IMR-90 (cell line): Measurements from ENCODE around the gene USP7.

ENCODE experiments used
- CHD1 ChIP-seq: IDR thresholded peaks from 2 replicates; pipeline ENCODE4 v1.6.1; 2012; ENCODE audit warnings: low read depth, low read length, improper control_type of control experiment
- POLR2A ChIP-seq: IDR thresholded peaks from 2 replicates; pipeline ENCODE4 v1.6.1; 2012; ENCODE audit warnings: mild to moderate bottlenecking, low read depth, low read length
- TF ChIP-seq, protein P1 (sequence below): conservative IDR thresholded peaks from 2 replicates; pipeline ENCODE4 v1.5.1; 2012; ENCODE audit warnings: mild to moderate bottlenecking, low read depth, low read length, improper control_type of control experiment

DNA sequence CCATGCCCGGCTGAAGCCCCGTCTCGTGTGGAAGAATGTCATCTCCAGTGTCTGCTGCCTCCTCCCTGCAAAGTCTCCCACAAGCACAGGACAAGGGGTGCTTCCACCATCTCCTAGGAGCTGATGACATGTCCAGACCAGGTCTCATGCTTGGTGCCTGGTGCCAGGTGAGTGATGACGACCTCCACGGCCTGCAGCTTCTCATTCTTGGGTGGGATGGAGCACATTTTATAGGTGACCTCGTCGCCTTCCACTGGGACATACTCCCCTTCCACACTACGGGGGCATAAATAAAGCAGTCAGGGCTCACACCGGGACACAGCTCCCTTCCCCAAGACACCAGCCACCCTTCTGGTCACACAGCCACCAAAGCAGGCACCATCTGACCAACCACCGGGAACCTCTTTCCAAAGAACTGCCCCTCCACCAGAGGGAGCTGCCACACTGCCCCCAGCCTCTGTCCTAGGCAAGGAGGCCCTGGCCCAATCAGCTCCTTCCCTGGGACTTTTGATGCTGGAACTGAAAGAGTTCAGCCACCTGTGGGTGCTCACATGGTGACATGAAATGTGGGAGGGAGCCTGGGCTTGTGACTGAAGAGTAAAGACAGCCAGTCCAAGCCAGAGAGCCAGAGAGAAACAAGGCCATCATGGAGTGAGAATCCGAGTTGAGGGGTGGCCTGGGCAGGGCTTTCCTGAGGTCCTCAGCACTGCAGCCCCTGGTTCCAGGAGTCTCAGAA is 108.5 kb downstream of the USP7 start:
- TF ChIP-seq, protein P1, sequence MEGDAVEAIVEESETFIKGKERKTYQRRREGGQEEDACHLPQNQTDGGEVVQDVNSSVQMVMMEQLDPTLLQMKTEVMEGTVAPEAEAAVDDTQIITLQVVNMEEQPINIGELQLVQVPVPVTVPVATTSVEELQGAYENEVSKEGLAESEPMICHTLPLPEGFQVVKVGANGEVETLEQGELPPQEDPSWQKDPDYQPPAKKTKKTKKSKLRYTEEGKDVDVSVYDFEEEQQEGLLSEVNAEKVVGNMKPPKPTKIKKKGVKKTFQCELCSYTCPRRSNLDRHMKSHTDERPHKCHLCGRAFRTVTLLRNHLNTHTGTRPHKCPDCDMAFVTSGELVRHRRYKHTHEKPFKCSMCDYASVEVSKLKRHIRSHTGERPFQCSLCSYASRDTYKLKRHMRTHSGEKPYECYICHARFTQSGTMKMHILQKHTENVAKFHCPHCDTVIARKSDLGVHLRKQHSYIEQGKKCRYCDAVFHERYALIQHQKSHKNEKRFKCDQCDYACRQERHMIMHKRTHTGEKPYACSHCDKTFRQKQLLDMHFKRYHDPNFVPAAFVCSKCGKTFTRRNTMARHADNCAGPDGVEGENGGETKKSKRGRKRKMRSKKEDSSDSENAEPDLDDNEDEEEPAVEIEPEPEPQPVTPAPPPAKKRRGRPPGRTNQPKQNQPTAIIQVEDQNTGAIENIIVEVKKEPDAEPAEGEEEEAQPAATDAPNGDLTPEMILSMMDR, result no peak
- TF ChIP-seq CHD1 (no peak), POLR2A (no peak)
